K562 (cell line): Measurements from ENCODE around the gene COL13A1.

ENCODE experiments used
- ATF7 ChIP-seq: fragments of 450-650 bp; IDR thresholded peaks from 2 replicates; pipeline ENCODE4 v1.7.1; 2014; ENCODE audit warnings: mild to moderate bottlenecking, moderate library complexity
- CAMTA2 ChIP-seq: fragments of 250-450 bp; sonication (Bioruptor Pico); conservative IDR thresholded peaks from 2 replicates; pipeline ENCODE4 v1.5.1; 2022
- CHD2 ChIP-seq: IDR thresholded peaks from 2 replicates; pipeline ENCODE4 v1.6.1; 2011; ENCODE audit warnings: low read depth, low read length
- CTCF ChIP-seq, 3 experiments: IDR thresholded peaks in 2 of 3; conservative IDR thresholded peaks in 1 of 3; 2 replicates each; pipeline ENCODE4 v1.5.1; 2011 to 2012; ENCODE audit warnings: low read length in 3 of 3, mild to moderate bottlenecking in 3 of 3, control low read depth in 2 of 3, improper control_type of control experiment in 1 of 3, inconsistent platforms in 1 of 3, low read depth in 1 of 3, mixed read lengths in 1 of 3, moderate library complexity in 1 of 3; ENCODE audit not compliant: insufficient read depth in 2 of 3
- E2F1 ChIP-seq: sonication (generic); formaldehyde crosslinking; IDR thresholded peaks from 2 replicates; pipeline ENCODE4 v1.8.1; 2023; ENCODE audit warnings: mild to moderate bottlenecking, missing genetic modification reagents, moderate library complexity
- MAX ChIP-seq: sonication (generic); formaldehyde crosslinking; IDR thresholded peaks from 2 replicates; pipeline ENCODE4 v1.9.0; 2022; ENCODE audit warnings: mild to moderate bottlenecking, missing genetic modification reagents
- NFE2 ChIP-seq: IDR thresholded peaks from 2 replicates; pipeline ENCODE4 v1.6.1; 2014; ENCODE audit warnings: antibody characterized with exemption, low read depth
- PHF21A ChIP-seq: fragments of 450-650 bp; IDR thresholded peaks from 2 replicates; pipeline ENCODE4 v1.6.1; 2017; ENCODE audit warnings: low read depth, borderline replicate concordance
- POLR2AphosphoS5 ChIP-seq: IDR thresholded peaks from 2 replicates; pipeline ENCODE4 v1.6.1; 2011; ENCODE audit warnings: mild to moderate bottlenecking, low read depth, low read length, moderate library complexity; ENCODE audit not compliant: control insufficient read depth, insufficient read depth
- PRDM10 ChIP-seq: fragments of 450-650 bp; IDR thresholded peaks from 2 replicates; pipeline ENCODE4 v1.6.1; 2018; ENCODE audit not compliant: partially characterized antibody
- ZNF263 ChIP-seq: sonication (generic); formaldehyde crosslinking; IDR thresholded peaks from 2 replicates; pipeline ENCODE4 v1.8.0; 2022; ENCODE audit warnings: mild to moderate bottlenecking, missing genetic modification reagents, borderline replicate concordance

- TF ChIP-seq E2F1 (CRISPR knock-in tag) (no peak), CTCF (IDR thresholded peaks at IDR 0.05 in 2 of 3, conservative IDR thresholded peaks at IDR 0.05 in 1 of 3; ENCODE audit: insufficient read depth in 2 of 3, low read depth in 1 of 3, low read length in 3 of 3) (peak; percentile 20 to 65 (median 45); a peak in 4 of 6 replicates), POLR2AphosphoS5 (no peak), NFE2 (no peak), ATF7 (no peak), MAX (no peak), ZNF263 (CRISPR knock-in tag) (no peak), PHF21A (no peak), CHD2 (no peak), PRDM10 (no peak), CAMTA2 (CRISPR knock-in tag) (no peak)
These were observed 159.5 kb downstream of the COL13A1 start for GRCh38 chr10:69960988-69961880.
